GM12878 (cell line): ENCODE measurements around the gene WHAMM.

Source experiments
- EED ChIP-seq: sonication (generic); IDR thresholded peaks from 2 replicates; pipeline ENCODE4 v1.6.1; 2016; ENCODE audit warnings: antibody characterized with exemption, low read depth
- FOS ChIP-seq: IDR thresholded peaks from 3 replicates; pipeline ENCODE4 v1.6.1; 2011; ENCODE audit warnings: borderline replicate concordance; ENCODE audit not compliant: insufficient read length; ENCODE audit errors: extremely low read depth
- FOXK2 ChIP-seq: fragments of 450-650 bp; IDR thresholded peaks from 2 replicates; pipeline ENCODE4 v1.6.1; 2017; ENCODE audit warnings: mild to moderate bottlenecking, moderate library complexity
- POLR2A ChIP-seq: IDR thresholded peaks from 2 replicates; pipeline ENCODE4 v1.6.1; 2011; ENCODE audit warnings: low read depth, mild to moderate bottlenecking, low read length
- POLR2AphosphoS5 ChIP-seq: IDR thresholded peaks from 2 replicates; pipeline ENCODE4 v1.6.1; 2011; ENCODE audit warnings: mild to moderate bottlenecking, low read length, inconsistent platforms
- TBL1XR1 ChIP-seq: IDR thresholded peaks from 2 replicates; pipeline ENCODE4 v1.6.1; 2012; ENCODE audit warnings: low read depth, low read length, improper control_type of control experiment
- USF2 ChIP-seq: IDR thresholded peaks from 2 replicates; pipeline ENCODE4 v1.6.1; 2011; ENCODE audit warnings: low read depth, low read length, improper control_type of control experiment, borderline replicate concordance

GRCh38 chr15:82802497-82802896, 6.9 kb upstream of the WHAMM start:
- TF ChIP-seq TBL1XR1, result no peak
- TF ChIP-seq FOXK2, result no peak
- TF ChIP-seq FOS, result no peak
- no peak for TF ChIP-seq POLR2AphosphoS5
- TF ChIP-seq POLR2A, result no peak
- no peak for TF ChIP-seq EED
- TF ChIP-seq USF2, result no peak
